Measurements from ENCODE around the gene LY6G6D.

LY6G6D gene

GRCh38 chr6:31736021-31736767 lies 21.0 kb downstream of the LY6G6D start, which contains the start of gene CLIC1:
TSS of gene CLIC1 (minus strand) at chr6:31736530. CDS start at chr6:31736300, 230 bp downstream.
- H4K20me1 ChIP-seq (ENCODE audit: insufficient read depth, low read length): peaks cover 8% of the 10 kb centered on the region
- H3K4me2 ChIP-seq (ENCODE audit: low read length): peak within 1 kb of the TSS; percentile 98
- peak within 1 kb of the TSS; percentile 95 for H3K4me3 ChIP-seq (ENCODE audit: low read length)
- peaks cover 50% of the 10 kb centered on the region for H3K79me2 ChIP-seq (ENCODE audit: low read length)
- H3K36me3 ChIP-seq (replicated peaks; ENCODE audit: low read depth, low read length): peaks cover 23% of the 10 kb centered on the region
- TF ChIP-seq EZH2phosphoT487 (IDR thresholded peaks at IDR 0.05; ENCODE audit: low read depth) (no peak), CTCF (IDR thresholded peaks at IDR 0.05; ENCODE audit: low read depth, low read length) (no peak)
- H2AFZ ChIP-seq (ENCODE audit: low read depth, low read length): 0 out of 2 replicates have a peak within 1 kb of the TSS, but pooled peaks have one; percentile 66
- peaks cover 37% of the 10 kb centered on the region for H3K4me1 ChIP-seq (ENCODE audit: low read length)
- H3K9me3 ChIP-seq (ENCODE audit: insufficient read depth, low read length): no peaks in the 10 kb centered on the region
- peak within 1 kb of the TSS; percentile 99 for H3K9ac ChIP-seq (ENCODE audit: low read length)
- no peaks in the 10 kb centered on the region for H3K27me3 ChIP-seq (ENCODE audit: low read depth, low read length)
- H3K27ac ChIP-seq (ENCODE audit: low read length): peak within 1 kb of the TSS; percentile 98

DNA sequence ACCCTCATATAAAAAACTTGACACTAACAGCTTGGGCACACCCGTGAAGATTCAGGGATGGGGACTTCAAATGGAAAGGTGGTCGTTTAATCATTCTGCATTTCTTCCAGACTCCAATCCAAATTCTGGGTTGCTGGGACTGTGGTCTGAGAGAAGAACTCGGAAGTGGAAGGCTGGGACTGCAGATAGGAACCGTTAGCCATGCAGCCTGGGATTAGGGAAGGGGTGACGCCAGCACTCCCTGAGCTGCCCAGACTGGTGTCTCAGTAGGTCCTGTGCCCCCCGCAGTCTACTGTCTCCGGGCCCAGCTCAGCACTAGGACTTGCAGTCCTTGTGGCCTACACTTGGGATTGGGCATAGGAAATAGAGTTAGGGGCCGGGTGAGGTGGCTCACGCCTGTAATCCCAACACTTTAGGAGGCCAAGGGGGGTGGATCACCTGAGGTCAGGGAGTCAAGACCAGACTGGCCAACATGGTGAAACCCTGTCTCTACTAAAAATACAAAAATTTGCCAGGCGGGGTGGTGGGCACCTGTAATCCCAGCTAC lies 21.7 kb downstream of the LY6G6D start:
- Histone ChIP-seq H3K4me1 (ENCODE audit: low read length) (peaks cover 37% of the 10 kb centered on the region), H3K9me3 (ENCODE audit: insufficient read depth, low read length) (no peaks in the 10 kb centered on the region), H3K79me2 (ENCODE audit: low read length) (peaks cover 52% of the 10 kb centered on the region), H3K4me2 (ENCODE audit: low read length) (peak overlapping the region; percentile 98), H3K27me3 (ENCODE audit: low read depth, low read length) (no peaks in the 10 kb centered on the region), H3K4me3 (ENCODE audit: low read length) (peak overlapping the region; percentile 95), H4K20me1 (ENCODE audit: insufficient read depth, low read length) (peaks cover 8% of the 10 kb centered on the region), H3K36me3 (replicated peaks; ENCODE audit: low read depth, low read length) (peaks cover 23% of the 10 kb centered on the region), H2AFZ (ENCODE audit: low read depth, low read length) (no peak overlapping the region), H3K9ac (ENCODE audit: low read length) (peak overlapping the region; percentile 99), H3K27ac (ENCODE audit: low read length) (peak overlapping the region; percentile 98)
- no peak for TF ChIP-seq EZH2phosphoT487 (IDR thresholded peaks at IDR 0.05; ENCODE audit: low read depth)
- no peak for TF ChIP-seq CTCF (IDR thresholded peaks at IDR 0.05; ENCODE audit: low read depth, low read length)

DNA sequence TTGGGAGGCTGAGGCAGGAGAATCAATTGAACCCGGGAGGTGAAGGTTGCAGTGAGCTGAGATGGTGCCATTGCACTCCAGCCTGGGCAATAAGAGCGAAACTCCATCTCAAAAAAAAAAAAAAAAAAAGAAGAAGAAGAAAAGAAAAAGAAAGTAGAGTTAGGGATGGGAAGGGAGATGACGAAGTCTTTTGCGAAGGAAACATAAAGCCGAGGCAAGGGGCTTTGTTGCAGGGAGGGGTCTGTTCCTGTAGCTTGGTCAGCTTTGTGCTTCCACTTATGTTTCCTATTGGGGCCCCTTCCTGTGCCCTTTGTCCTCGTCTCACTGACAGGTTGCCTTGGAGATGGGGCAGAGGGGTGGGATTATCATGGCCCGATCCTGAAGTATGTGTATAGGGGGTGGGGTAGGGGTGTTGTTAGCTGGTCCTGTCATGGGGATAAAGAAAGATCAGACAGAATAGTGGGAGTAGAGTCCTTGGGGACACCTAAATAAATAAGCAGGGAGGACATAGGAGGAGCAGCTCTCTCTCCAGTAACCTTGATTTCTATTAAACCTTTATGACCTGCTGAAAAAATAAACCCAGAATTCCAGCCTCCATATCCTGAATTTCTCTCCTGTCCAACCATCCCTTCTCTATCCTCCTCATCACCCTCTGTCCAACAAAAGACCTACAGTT lies 22.3 kb downstream of the LY6G6D start:
- Histone ChIP-seq H4K20me1 (ENCODE audit: insufficient read depth, low read length) (peaks cover 8% of the 10 kb centered on the region), H3K9me3 (ENCODE audit: insufficient read depth, low read length) (no peaks in the 10 kb centered on the region), H3K27me3 (ENCODE audit: low read depth, low read length) (no peaks in the 10 kb centered on the region), H3K4me2 (ENCODE audit: low read length) (peak overlapping the region; percentile 98), H3K4me1 (ENCODE audit: low read length) (peaks cover 37% of the 10 kb centered on the region), H2AFZ (ENCODE audit: low read depth, low read length) (no peak overlapping the region), H3K36me3 (replicated peaks; ENCODE audit: low read depth, low read length) (peaks cover 24% of the 10 kb centered on the region), H3K9ac (ENCODE audit: low read length) (peak overlapping the region; percentile 90), H3K79me2 (ENCODE audit: low read length) (peaks cover 52% of the 10 kb centered on the region), H3K4me3 (ENCODE audit: low read length) (peak overlapping the region; percentile 78), H3K27ac (ENCODE audit: low read length) (peak overlapping the region; percentile 98)
- TF ChIP-seq EZH2phosphoT487 (IDR thresholded peaks at IDR 0.05; ENCODE audit: low read depth) (no peak), CTCF (IDR thresholded peaks at IDR 0.05; ENCODE audit: low read depth, low read length) (no peak)

Data from OCI-LY3 (cell line).